Hypothalamus (tissue), 51 donors: ENCODE measurements around the gene STRN3.
"Not testable (repeated sequence)": the region's sequence is repeated elsewhere in the genome, so short reads cannot be mapped to it uniquely, and the experiment has no call there.

Experiments
- DNase-seq, 51 donors: peaks; one replicate each; lab custom pipeline; 2025; lab: John Stamatoyannopoulos, UW

The STRN3 gene

DNA sequence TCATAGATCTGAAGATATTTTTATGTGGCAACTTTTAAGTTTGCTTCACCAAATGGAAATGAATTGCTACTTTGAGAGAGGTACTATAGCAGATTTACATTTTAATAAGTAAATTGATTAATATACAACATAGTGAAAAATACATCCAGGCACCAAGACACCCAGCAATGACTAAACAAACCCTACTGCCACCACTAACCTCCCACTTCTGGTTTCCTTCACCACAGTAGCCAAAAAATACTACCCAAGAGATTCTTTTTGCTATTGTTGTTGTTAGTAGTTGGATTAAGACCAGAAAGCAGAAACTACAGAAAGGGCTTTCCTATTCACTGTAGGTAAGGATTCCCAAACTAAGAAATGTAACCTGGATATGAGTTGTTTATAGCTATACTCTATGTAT lies 97.7 kb downstream of the STRN3 start:
- no peak for DNase-seq

DNA sequence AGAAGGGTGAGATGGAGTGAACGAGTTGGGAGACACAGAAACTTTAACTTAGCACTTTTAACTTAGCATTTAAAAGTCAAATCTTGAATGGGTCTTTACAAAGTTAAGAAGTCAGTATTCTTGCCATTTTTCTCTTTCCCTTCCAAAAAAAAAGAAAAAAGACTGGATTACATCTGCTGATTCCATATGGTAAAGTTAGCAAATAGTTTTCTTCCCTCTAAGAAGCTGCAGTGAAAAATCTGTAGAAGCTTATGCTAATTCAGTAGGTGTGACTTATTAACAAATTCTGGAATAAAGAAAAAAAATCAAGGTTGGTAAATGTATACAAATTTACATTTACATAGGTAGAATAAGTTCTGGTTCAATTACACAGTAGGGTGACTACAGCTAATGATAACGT lies 100.9 kb downstream of the STRN3 start:
- DNase-seq: no peak

DNA sequence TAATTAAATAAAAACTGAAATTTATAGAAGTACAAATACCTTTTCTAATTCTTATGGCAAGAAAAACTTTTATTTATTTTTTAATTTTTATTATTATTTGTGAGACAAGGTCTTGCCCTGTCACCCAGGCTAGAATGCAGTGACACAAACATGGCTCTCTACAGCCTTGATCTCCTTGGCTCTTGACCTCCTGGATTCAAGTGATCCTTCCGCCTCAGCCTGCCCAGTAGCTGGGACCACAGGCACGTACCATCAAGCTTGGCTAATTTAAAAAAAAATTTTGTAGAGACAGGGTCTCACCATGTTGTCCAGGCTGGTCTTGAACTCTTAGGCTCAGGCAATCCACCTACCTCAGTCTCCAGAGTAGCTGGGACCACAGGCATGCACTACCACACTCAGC lies 104.4 kb downstream of the STRN3 start:
- no peak for DNase-seq

DNA sequence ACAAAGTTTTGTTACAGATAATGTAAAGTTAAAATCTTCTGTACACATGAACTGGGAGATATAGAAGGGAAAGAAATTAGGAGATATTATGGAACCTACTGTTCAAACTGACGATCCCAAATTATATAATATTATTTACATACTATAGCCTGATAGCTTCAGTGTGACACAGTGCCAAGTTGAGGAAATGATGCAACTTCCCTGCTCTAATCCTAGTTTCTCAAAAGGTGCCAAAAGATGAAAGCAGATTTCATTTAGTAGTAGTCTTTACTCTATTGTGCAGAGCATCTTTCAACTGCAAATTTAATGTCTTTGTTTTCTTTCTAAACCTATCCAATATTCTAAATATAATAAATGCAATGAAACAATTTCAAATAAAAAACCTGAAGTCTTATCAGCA lies 104.9 kb downstream of the STRN3 start:
- DNase-seq: no peak

DNA sequence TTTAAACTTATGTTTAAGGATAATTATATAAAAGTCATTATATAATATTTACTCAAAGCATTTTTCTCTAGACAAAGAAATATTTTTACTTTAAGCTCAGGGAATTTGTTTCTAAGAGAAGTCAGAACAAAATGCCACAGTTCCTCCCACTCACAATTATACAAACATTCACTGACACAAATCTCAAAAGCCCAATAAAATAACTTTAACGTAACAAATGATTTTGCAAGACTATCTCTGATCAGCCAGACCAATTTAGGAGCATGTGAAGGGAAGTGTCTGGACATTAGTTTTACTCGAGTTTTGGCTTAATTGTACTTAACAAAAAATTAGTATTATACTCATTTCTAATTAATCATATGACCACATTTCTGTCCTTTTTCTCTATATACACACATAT lies 110.6 kb downstream of the STRN3 start:
- no peak for DNase-seq

DNA sequence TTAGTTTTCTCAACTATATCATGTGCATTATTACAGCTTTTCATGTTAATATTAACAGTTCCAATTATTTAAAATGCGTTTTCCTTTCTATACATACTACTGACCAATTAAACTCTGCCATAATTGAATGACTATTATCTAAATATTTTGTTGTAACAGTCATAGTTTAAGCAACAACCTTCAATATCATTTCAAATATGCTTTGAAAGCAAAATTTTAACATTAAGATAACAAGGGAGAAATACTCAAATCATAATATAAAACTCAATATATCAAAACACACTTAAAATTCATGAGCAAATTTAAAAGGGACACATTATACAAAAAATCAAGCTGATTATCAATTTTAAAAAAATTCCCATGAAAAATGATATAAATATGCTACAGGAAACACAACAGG lies 111.4 kb downstream of the STRN3 start:
- no peak for DNase-seq

DNA sequence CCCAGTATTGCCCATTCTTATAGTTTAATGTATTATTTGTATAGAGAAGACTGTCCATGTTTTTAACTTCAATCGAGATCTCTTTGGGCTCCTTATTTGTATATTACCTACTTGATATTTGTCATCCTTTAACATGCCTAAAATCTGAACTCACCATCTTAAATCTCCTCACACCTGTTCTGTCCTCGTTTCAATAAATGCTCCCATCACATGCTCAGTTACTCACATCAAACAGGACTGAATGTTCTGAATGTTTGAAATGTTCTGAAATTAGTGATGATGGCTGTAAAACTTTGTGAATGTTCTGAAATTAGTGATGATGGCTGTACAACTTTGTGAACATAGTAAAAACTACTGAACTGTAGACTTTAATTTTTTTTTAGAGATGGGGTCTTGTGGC lies 117.4 kb downstream of the STRN3 start:
- DNase-seq: no peak

DNA sequence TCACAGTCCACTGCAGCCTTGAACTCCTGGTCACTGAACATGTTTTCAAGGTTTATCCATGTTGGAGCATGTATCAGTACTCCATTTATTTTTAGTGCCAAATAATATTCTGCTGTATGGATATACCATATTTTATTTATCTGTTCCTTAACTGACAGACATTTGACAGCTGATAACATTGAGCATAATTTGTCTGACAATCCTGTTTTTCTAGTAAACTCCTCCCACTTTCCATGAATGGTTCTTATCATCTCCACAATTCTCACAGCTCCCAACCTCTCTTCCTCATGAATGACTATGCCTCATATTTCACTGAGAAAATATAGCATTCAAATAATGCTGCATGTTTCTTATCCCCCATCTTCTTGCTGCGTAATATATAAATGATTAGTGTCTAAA lies 118.5 kb downstream of the STRN3 start:
- no peak for DNase-seq

DNA sequence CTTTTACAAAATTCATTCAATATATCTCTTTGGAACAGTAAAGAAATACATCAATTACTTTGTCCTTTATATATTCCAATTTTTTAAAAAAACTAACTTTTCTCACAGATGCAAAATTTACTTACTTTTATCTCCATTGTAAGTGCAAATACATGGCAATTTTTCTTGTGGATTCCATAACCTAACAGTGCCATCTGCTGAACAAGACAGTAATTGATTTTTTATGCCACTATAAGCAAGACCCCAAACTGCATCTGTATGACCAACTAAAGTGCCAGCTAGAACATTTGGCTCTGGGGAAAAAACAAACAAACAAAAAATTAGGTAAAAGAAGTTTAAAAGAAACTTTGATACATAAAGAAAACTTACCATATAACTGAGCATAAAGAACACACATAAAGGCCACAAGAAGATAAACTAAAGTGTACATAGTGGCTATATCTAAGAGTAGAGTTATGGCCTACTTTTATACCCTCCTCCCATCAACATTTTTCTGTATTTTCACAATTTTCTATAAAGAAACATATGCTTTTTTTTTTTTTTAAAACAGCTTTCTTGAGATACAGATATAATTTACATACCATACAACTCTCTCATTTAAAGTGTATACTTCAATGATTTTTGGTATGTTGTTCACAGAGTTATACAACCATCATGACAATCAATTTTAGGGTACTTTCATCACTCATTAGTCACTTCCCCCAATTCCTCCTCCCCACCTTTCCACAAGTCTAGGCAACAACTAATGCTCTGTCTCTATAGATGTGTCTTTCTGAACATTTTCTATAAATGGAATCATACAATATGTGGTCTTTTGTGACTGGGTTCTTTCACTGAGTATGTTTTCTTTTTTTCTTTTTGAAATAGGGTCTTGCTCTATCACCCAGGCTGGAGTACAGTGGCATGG lies 119.2 kb downstream of the STRN3 start:
- DNase-seq: no peak

DNA sequence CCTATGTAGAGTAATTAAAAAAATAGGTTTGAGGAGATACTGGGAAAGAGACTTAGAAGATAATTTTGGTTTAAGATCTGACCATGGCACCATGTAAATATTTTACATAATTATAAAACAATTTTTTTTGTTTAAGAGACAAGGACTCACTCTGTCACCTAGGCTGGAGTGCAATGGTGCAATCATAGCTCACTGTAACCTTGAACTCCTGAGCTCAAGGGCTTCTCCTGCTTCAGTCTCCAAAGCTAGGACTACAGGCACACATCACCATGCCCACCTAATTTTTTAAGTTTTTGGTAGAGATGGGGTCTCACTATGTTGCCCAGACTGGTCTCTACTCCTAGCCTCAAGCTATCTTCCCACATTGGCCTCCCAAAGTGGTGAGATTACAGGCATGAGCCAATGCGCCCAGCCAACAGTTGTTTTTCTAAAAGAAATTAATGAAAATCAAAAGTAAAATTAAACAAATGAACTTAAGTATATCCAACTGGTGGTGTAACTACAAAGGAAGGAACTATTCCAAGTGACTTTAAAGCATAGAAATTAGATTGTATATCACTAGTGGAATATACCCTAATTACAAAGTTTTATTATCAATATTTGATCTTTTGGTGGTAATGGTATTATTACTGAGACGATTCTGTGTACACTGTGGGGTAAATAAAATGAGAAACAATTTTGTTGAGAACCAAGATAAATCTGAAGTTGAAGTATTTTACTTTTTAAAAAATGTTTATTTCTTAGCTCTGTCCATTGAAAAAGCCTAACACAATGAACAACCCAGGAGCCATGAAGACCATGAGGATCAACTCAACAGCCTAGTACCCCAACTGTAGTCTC lies 122.7 kb downstream of the STRN3 start:
- no peak for DNase-seq

DNA sequence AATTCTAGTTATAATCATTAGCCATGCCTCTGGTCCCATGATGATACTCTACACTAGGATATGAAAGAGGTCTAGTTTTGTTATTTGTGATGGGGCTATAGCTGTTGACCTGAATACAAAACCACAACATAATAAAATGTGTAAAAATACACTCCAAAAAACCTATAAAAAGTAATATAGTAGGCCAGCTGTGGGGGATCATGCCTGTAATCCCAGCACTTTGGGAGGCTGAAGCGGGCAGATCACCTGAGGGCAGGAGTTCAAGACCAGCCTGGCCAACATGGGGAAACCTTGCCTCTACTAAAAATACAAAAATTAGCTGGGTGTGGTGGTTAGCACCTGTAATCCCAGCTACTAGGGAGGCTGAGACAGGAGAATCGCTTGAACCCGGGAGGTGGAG lies 129.1 kb downstream of the STRN3 start:
- DNase-seq: not testable (repeated sequence)

DNA sequence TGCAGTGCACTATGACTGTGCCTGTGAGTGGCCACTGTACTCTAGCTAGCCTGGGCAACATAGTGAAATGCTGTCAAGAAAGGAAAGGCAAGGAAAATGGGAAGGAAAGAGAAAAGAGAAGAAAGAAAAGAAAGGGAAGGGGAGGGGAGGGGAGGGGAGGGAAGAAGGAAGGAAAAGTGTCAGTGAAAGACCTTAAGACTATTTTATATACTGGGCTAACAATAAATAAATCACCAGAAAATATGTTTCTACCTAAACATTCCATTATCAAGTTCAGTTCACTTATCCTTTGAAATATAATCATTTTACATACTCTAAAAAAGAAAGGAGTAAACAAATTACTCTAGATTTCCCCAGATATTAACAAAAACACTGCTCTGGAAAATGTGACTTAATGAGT lies 129.7 kb downstream of the STRN3 start:
- no peak for DNase-seq

DNA sequence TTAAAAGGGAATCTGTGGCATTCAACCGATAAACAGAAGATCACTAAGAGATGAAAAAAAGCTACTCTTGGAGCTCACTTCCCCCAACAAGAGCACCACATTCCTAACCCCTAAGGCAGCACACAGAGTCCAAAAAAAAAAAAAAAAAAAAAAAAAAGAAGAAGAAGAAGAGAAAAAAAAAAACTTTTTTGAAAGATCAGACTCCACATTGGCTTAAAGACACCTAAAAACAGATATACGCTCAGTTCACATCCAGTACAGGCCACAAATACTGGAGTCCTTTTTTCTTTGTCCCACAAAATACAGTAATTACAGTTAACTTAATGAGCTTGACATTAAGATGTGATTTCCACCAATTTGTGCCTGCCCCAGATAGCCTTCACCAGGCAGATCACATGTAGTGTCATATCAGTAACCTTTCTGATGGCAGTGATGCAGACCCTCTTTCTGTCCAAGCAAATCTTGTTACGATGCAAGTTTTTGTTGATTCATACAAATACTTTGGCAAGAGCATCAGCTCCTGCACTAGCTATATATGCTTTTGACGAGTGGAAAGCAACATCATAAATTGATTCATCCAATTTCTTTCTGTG lies 131.2 kb downstream of the STRN3 start:
- no peak for DNase-seq

DNA sequence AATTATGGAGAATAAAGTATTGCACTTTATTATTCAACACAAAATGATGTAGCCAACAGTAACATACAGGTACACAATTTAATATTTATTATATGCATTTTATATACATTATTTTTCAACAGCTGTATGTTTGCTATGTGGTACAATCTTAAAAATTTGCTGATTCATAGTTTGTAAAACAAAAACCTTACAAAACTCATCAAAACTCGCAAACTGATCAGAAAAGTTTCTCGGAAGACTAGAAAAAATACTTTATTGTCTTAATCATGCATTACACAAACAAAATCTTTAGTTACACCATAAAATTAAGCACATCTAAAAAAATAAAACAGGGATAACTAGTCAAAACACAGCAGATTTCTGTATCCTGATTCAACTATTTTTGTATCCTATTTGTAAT lies 132.4 kb downstream of the STRN3 start:
- DNase-seq: no peak

DNA sequence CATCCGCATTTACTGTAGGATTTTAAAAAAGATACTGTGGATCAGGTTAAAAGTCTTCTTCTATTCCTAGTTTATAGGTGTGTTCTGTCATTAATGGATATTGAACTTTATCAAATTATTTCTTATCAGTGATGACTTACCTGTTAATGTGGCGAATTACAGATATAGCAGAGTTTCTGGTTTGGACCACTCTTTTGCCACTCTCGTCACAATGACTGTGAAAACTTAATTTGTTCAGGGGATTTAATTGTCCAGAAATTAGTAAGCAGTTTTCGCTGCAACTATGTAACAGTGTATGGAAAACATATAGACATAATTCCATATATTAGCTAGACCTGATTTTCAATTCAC lies 137.0 kb downstream of the STRN3 start:
- DNase-seq: no peak

DNA sequence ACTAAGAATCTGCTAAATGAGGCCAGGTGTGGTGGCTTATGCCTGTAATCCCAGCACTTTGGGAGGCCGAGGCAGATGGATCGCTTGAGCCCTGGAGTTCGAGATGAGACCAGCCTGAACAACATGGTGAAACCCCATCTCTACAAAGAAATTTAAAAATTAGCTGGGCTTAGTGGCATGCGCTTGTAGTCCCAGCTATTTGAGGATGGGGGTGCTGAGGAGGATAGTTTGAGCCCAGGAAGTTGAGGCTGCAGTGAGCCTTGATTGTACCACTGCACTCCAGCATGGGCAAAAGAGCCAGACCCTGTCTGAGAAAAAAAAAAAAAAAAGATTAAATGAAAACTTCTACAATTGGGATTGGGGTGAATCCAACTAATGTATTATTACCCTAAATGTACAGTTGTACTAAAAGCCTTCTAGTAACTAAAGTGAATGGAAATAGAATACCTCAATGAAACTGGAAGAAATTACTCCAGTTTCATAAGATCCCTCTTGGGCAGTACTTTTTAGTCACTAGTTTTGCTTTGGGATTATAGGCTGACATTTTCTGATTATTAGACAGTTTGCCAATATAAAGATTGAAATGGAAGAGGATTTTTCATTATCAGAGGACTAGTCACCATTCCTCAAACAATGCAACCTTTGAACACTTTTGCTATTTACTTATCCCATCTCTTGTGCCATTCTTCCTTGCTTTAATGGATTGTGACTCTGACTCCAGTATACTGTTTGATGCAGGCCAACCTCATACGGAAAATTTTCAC lies 137.5 kb downstream of the STRN3 start:
- DNase-seq: no peak

DNA sequence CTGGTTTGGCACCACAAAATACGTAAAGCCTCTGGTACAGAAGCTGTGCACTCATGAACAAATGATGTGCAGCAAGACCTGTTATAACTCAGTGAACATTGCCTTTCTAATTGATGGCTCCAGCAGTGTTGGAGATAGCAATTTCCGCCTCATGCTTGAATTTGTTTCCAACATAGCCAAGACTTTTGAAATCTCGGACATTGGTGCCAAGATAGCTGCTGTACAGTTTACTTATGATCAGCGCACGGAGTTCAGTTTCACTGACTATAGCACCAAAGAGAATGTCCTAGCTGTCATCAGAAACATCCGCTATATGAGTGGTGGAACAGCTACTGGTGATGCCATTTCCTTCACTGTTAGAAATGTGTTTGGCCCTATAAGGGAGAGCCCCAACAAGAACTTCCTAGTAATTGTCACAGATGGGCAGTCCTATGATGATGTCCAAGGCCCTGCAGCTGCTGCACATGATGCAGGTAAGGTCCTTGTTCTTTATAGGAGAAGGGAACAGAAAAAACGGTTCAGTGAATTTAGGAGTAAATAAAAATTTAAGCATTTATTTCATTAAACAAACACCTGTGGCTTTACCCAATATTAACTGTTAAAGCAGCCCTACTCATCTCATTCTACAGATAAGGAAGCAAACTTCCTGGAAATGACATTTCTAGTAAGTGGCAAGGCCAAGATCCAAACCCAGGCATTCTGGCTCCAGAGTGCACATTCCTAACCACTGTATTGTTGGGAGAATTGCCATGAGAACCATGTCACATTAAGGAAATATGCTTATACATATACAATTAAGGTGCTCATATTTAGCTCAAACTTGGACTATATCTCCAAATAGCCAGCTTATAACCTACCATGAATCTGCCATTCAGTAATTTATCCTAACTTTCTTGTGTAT lies 140.1 kb downstream of the STRN3 start:
- DNase-seq: no peak

DNA sequence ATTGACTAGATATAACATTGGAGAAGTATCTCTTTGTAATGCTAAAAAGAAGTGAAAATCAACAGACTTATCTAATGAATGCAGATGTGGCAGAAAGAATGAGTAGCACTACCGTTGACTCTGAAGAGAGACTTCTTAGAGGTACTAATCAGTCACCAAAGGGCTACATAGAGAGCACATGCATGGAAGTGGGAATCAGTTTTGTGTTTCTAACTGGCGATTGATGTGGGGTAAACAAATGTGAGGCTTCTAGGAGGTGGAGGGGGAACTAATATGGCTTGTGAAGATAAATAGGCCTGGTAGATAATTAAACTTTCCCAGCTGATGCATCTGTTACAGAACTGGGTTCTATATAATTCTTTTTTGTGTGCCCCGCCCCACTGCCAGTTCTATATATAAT lies 141.3 kb downstream of the STRN3 start:
- DNase-seq: no peak

DNA sequence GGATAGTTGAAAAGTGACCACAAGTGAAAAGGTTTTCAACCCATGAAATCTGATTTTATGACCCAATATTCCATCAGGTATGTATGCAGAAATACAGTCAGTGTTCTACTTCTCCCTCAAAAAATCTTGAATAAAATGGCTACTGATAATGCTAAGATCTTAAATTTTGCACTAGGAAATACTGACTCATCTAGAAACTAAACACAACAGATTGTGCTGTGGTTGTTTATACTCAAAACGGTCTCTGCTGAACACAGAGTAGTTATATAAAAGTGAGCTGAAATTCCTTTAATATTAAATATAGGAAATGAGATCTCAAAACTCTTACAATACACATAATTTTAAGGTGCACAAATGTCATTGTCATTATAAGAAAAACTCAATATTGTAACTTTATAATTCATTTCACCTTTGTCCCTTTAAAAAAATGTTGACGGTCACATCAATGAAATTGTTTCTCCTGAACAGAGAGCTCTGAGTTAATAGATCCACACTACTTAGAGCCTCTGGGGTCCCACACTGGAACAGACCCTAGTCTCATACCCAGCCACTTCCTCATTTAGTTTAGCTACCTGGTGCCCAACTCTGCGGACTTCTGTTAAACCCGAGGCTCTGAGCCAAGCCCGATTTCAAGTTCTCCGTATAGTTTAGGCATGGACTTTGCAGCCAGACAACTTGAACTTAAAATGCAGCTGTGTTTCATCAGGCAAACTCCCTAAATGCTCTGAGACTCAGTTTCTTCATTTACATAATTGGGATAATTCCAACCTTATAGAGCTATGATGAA lies 142.5 kb downstream of the STRN3 start:
- no peak for DNase-seq
